Astrocyte of the cerebellum (primary cell): ENCODE results near the gene NFKBIA.

Experiments
- DNase-seq: peaks from one replicate; pipeline ENCODE4 v3.0.0-alpha.2; 2011; ENCODE audit warnings: low read depth
- H3K4me3 ChIP-seq: 2 replicates; pipeline ENCODE4 v1.5.1; 2011; ENCODE audit warnings: mild to moderate bottlenecking, low read depth, low read length, moderate library complexity
- in situ Hi-C: cut with HindIII; loops from 2 replicates; pipeline ENCODE4 v1.10.0; 2017; ENCODE audit warnings: low sequenced_read_pairs
- TF ChIP-seq, protein P1 (sequence below): IDR thresholded peaks from 2 replicates; pipeline ENCODE4 v1.5.1; 2012; ENCODE audit warnings: low read length, low read depth, moderate library complexity, mild to moderate bottlenecking; ENCODE audit errors: missing control alignments

The NFKBIA gene

DNA sequence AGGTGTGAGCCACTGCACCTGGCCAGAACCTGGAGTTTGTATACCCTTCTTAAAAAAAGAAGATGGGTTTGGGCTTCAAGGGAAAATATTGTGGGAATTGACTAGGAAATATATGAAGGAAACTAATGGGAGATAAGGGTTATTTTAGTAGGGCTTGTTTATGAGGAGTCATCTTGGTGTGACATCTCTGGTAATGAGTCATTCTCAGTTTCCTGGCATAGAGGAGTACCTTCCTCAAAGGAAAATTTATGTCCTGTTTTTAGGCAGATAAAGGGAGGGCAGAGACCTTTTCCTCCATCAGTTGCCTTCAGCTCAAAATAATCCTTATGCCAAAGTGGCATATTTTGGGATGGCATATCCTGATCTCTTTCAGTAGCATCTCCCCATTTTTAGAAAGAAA lies 30.6 kb upstream of the NFKBIA start:
- no peak for DNase-seq
- in situ Hi-C loops = loop anchor here (10.0 kb wide), 1 partner anchor 250 kb away; no protein-coding TSS in a partner anchor
- H3K4me3 ChIP-seq = no peak overlapping the region
- TF ChIP-seq, protein P1, sequence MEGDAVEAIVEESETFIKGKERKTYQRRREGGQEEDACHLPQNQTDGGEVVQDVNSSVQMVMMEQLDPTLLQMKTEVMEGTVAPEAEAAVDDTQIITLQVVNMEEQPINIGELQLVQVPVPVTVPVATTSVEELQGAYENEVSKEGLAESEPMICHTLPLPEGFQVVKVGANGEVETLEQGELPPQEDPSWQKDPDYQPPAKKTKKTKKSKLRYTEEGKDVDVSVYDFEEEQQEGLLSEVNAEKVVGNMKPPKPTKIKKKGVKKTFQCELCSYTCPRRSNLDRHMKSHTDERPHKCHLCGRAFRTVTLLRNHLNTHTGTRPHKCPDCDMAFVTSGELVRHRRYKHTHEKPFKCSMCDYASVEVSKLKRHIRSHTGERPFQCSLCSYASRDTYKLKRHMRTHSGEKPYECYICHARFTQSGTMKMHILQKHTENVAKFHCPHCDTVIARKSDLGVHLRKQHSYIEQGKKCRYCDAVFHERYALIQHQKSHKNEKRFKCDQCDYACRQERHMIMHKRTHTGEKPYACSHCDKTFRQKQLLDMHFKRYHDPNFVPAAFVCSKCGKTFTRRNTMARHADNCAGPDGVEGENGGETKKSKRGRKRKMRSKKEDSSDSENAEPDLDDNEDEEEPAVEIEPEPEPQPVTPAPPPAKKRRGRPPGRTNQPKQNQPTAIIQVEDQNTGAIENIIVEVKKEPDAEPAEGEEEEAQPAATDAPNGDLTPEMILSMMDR = no peak

DNA sequence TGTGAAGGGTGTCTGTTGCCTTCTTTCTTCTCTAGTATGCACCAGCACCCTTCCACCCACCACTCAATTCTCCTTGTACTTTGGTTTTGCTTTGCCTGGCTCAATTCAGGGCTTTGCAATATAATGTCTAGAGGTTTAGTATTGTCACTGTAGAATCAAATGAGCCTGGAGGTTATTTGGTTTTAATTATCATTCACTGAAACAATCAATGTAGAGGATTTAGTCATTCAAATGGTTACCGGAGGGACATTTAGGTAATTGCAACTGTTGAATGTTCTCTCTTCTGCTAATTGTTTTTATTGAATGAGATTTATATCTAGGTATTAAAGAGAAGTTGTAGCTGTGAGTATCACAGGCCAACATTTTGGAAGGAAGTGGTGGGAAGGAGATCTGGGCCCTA lies 29.3 kb upstream of the NFKBIA start:
- in situ Hi-C loops = loop anchor here (10.0 kb wide), 1 partner anchor 251 kb away; no protein-coding TSS in a partner anchor
- TF ChIP-seq, protein P1 = no peak
- DNase-seq = no peak
- H3K4me3 ChIP-seq = no peak overlapping the region

DNA sequence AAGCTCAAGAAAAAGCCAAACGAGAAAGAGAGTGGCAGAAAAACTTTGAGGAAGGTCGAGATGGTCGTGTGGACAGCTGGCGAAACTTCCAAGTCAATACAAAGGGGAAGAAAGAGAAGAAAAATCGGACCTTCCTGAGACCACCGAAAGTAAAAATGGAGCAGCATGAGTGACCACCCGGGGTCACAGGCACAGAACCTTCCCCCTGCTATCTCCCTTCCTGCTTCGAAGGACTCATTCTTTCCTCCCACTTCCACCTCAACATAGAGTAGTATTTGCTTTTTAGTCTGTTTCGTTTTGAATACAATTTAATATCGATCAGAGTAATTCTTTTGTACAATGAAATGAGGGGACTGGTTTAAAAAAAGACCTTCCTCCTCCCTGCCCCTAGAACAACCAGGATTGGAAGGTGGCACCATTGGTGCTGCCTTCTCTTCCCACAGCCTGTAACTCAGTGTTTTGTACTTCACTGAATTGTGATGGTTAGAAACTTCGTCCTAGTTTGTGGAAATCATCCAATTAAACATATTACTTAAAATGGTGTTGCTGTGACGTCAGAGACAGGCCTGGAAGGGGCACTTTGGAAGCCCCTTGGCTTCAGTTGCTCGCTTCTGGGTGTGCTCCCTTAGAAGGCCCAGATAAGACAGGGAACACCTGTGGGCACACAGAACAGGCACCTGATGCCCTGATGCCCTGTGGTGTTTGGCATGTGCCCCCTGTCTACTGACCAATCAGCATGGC lies 26.1 kb upstream of the NFKBIA start:
- in situ Hi-C loops = loop anchor here (10.0 kb wide), 1 partner anchor 254 kb away; no protein-coding TSS in a partner anchor

GRCh38 chr14:35429951-35430350 lies 25.4 kb upstream of the NFKBIA start:
- no peak overlapping the region for H3K4me3 ChIP-seq
- TF ChIP-seq, protein P1 = no peak
- no peak for DNase-seq
- in situ Hi-C loops = loop anchor here (10.0 kb wide), 1 partner anchor 255 kb away; no protein-coding TSS in a partner anchor

More for the DNA sequence above, 26.1 kb upstream of the NFKBIA start:
- TF ChIP-seq, protein P1 = no peak
- no peak for DNase-seq
- no peak overlapping the region for H3K4me3 ChIP-seq

- TF ChIP-seq, protein P1 = no peak
- no peak for DNase-seq
- in situ Hi-C loops = no loop called here
- H3K4me3 ChIP-seq = no peak overlapping the region
Measured at GRCh38 chr14:35425850-35426249, 21.3 kb upstream of the NFKBIA start.

- H3K4me3 ChIP-seq = no peak overlapping the region
- TF ChIP-seq, protein P1 = no peak
- in situ Hi-C loops = loop anchor here (25.0 kb wide), 1 partner anchor 186 kb away; no protein-coding TSS in a partner anchor
- no peak for DNase-seq
Measured at GRCh38 chr14:35423621-35424020, 19.1 kb upstream of the NFKBIA start.
